Measurements from ENCODE around the gene ANKRD22. TPM values are rescaled to one million over a fixed set of nuclear protein-coding genes. Genes with fewer than 3 reads are reported as not detected.

ANKRD22 gene
- total and polyA plus RNA-seq, 10 of the 15 experiments (the other 5 are each of a cell fraction or from before 2014, with no cell fraction given) = 0.30 to 1.3 (median 0.71) TPM

- TF ChIP-seq KLF5 (IDR thresholded peaks at IDR 0.05; ENCODE audit: partially characterized antibody) (no peak), ATF7 (IDR thresholded peaks at IDR 0.05; ENCODE audit: low read depth) (peak; percentile 75), FOS (IDR thresholded peaks at IDR 0.05; ENCODE audit: borderline replicate concordance, extremely low read depth, insufficient read length) (no peak), YBX1 (IDR thresholded peaks at IDR 0.05) (no peak), WRNIP1 (IDR thresholded peaks at IDR 0.05; ENCODE audit: borderline replicate concordance, low read depth, low read length) (no peak), BHLHE40 (IDR thresholded peaks at IDR 0.05; ENCODE audit: borderline replicate concordance in 1 of 2, low read depth in 2 of 2, low read length in 1 of 2) (peak in 1 of 2 experiments; percentile 33; a peak in 1 of 4 replicates), SUPT20H (IDR thresholded peaks at IDR 0.05; ENCODE audit: borderline replicate concordance, control insufficient read depth, low read depth, low read length) (no peak), IKZF1 (conservative IDR thresholded peaks at IDR 0.05) (peak; percentile 48), LARP7 (IDR thresholded peaks at IDR 0.05) (no peak), STAT3 (IDR thresholded peaks at IDR 0.05; ENCODE audit: low read depth, low read length) (0 out of 2 replicates have a peak, but pooled peaks have one; percentile 52), NRF1 (conservative IDR thresholded peaks at IDR 0.05; ENCODE audit: low read depth, low read length) (no peak), CHD4 (IDR thresholded peaks at IDR 0.05) (no peak), ZSCAN29 (IDR thresholded peaks at IDR 0.05) (no peak), ZNF592 (IDR thresholded peaks at IDR 0.05) (no peak), E2F4 (IDR thresholded peaks at IDR 0.05; ENCODE audit: low read depth, low read length) (no peak), POLR2AphosphoS5 (IDR thresholded peaks at IDR 0.05; ENCODE audit: low read length) (no peak), SMARCA5 (IDR thresholded peaks at IDR 0.05) (peak; percentile 64; the same call in 1 of the 2 replicates), HDAC6 (IDR thresholded peaks at IDR 0.05; ENCODE audit: unreplicated experiment) (no peak), SP1 (IDR thresholded peaks at IDR 0.05; ENCODE audit: low read depth, low read length) (no peak)
Measured at GRCh38 chr10:88886557-88886956, 34.9 kb upstream of the ANKRD22 start (continued).

Data from GM12878 (cell line).